GM18508 (cell line): ENCODE data around the gene LRRIQ4.

Experiments used
- ATAC-seq: cut with Tn5 transposase; IDR thresholded peaks from one replicate; pipeline ENCODE4 v1.9.1; 2021; ENCODE audit warnings: moderate number of reproducible peaks; ENCODE audit not compliant: insufficient read depth, unreplicated experiment

Gene LRRIQ4

DNA sequence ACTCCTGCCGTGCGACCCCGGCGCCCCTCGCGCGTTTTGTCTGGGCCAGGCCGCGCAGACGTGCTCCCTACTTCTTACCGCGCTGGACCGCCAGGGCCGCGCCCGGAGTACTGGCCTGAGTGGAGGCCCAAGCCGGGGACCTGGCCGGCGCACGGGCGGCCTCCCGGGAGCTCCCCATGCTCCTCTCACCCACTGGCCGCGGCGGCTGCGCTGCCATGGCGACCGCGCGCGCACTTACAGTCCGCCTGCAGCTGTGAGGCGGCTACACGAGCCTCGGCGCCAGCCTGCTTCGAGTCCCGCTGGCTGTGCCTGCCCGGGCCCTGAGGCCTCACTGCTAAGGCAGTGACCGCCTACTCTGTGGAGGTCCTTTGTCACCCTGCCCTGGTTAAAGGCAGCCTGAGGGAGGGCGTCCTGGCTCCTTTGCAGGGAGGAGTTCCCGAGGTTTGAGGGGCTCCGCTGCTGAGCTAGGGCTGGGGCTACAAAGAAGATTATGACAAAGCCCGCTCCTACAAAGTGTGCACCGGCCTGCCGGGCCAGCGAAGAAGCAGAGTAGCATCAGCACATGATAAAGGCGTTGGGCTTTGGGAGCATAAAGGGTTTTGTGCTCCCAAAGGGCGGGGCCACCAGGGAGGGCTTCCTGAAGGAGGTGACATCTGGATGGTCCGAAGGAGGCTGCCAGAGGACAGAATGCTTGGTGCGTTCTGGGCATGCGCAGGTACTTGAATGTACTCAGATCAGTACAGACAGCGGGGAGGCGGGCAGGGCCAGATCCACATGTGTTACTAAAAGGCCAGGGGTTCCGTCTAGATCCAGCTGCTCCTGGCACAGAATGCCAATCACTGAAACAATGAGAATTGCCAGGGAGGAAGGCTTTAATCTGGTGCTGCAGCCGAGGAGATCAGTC lies at the start of gene LRRIQ4, which contains the start of gene LRRC34:
TSS of gene LRRIQ4 (plus strand) at position 539 of the 904 bp plus-strand sequence. CDS start 9,052 bp downstream, outside the sequence.
TSS of gene LRRC34 (minus strand) at position 573 of the 904 bp plus-strand sequence. CDS start at position 217, 356 bp downstream.
- ATAC-seq: peak; percentile 37

DNA sequence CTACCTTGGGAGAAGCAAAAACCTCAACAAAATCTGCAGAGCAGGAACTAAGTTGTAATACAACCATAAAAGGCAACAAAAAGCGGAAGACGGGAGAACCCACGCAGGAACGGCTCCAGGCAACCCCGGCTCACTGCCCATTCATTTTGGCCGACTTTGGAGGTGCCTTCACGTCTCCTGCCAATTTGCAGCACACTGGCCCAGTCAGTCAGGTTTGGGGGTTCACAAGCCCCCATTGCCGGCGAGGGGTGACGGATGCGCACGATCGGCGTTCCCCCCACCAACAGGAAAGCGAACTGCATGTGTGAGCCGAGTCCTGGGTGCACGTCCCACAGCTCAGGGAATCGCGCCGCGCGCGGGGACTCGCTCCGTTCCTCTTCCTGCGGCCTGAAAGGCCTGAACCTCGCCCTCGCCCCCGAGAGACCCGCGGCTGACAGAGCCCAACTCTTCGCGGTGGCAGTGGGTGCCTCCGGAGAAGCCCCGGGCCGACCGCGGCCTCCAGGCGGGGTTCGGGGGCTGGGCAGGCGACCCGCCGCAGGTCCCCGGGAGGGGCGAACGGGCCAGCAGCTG lies 48.3 kb upstream of the LRRIQ4 start:
- ATAC-seq: peak; percentile 1

DNA sequence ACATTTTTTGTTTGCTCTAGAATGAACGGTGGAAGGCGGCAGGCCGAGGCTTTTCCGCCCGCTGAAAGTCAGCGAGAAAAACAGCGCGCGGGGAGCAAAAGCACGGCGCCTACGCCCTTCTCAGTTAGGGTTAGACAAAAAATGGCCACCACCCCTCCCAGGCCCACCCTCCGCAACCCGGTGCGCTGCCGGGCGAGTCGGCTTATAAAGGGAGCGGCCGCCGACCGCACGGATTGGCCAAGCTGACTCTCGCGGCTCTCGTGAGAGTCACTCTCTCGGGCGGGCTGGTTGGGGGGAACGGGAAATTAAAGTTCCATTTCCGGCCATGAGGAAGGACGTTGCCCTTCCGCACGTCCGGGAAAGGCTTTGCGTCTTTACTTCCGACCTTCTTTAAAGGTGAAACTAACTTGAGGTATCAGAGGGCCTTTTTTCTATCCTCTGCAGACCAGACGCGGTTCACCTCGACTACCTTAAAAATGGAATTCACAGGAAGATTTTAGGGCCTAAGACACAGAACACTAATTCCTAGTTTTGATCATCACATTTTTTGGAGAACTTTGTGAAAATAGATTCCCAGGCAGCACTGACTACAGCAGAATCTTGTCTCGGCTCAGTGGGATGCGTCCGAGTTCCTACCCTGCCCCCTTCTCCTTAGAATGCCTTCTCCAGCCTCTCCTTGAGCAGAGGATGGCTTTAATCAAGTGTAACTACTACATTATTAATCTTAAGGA lies 47.6 kb upstream of the LRRIQ4 start, which contains the start of gene TERC:
TSS of gene TERC (minus strand) at position 179 of the 731 bp plus-strand sequence.
- peak; percentile 53 for ATAC-seq

DNA sequence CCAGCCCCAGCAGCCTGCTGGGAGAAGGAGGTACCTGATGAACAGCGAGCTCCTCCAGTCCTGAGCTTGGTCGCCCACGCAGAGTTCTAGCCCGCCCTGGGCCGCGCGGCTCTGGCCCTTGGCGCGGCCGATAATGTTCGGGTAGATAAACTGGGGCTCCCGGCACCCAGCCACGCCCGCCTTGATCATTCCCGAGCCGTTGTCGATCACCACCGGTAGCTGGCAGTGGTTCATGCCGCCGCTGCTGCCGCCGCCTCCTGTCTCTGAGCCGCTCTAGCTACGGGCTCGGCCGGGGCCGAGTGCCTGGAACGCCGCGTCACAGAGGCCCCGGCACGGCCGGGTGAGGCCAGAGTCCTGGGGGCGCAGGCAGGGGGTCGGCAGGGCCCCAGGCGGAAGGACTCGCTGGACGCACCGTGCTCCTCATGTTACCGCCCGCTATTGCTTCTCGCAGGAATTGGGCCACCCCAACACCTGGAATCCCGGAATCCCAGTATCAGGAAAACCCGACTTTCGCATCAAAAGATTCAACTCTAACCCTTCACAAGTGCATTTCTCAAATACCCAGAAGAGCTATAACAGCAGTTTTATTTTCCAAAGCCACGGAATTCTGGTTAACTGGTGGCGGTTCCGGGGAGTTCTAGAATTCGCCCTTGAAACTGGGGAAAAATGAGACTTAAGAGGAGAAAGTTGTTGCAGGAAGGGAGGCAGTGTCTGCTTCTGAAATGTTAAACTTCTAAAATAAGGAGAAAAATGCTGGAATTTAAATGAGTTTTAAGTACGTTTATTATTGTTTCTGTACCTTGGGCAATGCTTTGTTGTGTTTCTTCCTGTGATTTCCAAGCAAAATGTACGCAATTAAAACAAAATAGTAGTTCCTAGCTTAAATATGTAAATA lies 43.1 kb upstream of the LRRIQ4 start, which contains the start of gene ACTRT3:
TSS of gene ACTRT3 (minus strand) at position 275 of the 895 bp plus-strand sequence. CDS start at position 234, 41 bp downstream.
- ATAC-seq: no peak

DNA sequence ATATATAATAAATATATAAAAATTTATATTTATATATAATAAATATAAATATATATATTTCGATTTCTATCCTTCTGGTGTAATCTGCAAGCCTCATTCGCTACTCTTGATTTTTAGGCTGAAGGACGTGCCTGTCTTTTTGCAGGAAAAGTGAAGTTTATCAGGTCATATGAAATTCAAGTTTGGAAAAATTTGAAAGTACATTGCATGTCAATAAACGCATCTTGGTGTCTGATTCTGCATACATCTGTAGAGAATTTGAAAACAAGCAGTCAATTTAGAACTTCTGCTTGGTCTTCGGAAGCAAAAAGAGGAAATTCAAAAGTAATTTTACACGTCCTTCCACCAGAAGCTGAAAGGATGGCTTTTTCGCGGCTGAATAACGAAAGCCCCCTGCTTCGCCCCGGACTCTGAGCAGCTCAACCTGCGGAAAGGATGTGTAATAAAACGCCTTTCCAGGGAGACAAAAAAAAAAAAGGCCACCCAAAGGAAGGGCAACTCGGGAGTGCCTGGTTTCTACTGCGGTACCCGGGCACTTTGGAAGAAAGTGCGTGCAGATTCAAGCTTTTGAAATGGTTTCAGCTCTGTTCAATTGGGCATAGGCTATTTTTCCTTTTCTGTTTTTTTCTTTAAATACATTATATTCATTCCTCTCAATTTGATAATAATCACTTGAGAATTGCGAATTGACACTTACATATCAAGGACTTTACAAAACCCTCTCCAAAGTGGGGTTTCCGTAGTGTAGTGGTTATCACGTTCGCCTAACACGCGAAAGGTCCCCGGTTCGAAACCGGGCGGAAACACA lies 41.0 kb upstream of the LRRIQ4 start:
- ATAC-seq: no peak

DNA sequence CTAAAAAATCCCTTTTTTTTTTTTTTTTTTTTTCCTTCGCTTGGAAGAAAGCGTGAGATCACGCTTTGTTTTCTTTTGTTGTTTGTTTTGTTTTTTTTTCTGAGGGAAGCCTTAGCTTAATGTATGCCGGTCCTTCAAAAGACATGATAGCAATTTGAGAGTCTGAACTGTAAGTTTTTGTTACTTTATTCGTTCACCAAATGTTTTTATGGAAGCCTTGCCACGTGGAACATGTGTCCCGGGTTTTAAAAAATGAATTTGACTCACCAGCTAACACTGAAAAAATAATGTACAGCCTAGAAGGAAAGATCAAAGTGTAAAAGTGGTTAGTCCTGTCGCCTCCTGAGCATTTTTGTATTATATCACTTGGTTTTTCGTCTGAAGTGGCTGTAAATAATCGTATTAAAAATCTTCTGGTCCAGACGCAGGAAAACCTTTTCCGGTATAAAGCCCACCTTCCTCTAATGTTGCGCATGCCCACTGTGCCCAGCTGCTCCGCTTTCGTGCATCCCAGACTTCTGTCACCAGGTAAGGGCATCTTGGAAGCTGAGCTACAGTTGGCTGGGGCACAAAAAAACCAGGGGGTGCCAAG lies 40.3 kb upstream of the LRRIQ4 start:
- ATAC-seq: peak; percentile 3

DNA sequence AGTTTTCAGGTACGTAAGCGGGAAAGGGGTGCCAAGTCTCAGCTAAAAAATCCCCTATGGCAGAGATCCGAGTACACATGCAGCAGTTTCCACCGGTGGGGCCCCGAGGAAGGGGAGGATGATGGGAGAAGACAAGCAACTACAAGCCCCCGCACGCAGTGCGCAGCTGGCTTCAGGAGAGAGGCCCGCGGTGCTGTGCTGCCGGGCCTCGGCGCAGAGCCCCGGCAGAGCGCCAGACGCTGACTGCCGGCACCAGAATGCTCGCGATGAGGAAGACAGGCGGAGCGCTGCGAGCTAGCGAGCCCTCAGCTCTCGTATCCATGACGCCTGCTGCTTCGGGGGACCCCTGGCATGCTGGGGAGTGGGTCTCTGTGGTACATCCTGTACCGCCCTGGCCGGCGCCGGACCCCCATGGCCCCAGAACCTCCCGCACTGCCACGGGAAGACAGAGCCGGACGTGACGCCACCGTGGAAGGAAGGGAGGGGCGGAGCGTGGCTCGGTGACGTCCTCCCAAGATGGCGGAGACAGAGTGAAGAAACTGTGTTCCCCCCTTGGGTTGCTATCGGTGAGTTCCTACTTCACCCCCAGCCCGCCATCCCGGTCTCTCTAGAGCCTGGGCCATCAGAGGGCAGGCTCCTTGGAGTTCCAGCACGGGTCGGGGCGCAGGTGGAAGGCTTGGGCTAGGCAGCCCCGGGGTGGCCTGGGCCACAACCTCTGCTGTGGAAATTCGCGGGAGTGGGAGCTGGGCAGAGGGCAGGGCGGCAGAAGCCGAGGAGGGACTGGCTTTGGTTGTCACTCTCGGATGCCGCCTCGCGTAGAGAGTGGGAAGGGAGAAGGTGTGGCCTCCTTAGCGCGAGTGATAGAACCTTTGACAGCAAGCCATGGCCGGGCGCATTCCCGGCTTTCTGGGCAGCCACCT lies 39.5 kb upstream of the LRRIQ4 start, which contains the start of gene MYNN:
TSS of gene MYNN (plus strand) at position 500 of the 920 bp plus-strand sequence. CDS start 900 bp downstream, outside the sequence.
- peak; percentile 63 for ATAC-seq

DNA sequence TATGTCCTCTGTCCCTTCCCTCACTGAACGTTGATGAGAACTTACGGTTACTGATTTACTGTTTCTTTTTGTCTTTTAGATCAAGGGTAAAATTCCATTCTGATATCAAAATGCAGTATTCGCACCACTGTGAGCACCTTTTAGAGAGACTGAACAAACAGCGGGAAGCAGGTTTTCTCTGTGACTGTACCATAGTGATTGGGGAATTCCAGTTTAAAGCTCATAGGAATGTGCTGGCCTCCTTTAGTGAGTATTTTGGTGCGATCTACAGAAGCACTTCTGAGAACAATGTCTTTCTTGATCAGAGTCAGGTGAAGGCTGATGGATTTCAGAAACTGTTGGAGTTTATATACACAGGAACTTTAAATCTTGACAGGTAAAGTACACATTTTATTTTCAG lies 38.5 kb upstream of the LRRIQ4 start:
- no peak for ATAC-seq

DNA sequence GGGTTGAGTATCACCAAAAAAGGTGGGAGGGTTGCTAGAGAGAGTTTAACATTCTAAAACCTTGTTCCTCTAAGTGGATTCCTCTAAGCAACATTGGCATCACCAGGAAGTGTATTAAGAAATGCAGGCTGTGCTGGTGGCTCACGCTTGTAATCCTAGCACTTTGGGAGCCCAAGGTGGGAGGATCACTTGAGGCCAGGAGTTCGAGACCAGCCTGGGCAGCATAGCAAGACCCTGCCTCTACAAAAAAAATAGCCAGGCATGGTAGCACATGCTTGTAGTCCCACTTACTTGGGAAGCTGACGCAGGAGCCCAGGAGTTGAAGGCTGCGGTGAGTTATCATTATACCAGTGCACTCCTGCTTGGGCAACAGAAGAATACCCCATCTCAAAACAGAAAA lies 34.8 kb upstream of the LRRIQ4 start:
- ATAC-seq: no peak

DNA sequence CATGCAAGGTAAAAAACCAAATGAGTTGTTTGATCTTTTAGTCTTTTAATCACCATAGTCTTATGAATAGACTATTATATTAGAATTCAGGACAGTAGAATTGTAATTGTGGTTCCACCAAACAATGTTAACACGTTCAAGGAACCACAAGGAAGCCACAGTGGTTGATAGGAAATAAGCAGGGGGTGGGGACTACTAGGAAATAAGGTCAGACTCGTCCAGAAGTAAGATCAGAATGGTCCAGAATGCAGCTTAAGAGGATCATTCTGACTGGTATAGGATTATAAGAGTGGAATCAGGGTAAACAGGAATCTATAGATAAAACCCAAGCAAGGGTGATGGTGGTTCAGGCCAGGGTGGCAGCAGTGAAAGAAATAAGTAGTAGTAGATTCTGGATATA lies 31.9 kb upstream of the LRRIQ4 start:
- no peak for ATAC-seq

DNA sequence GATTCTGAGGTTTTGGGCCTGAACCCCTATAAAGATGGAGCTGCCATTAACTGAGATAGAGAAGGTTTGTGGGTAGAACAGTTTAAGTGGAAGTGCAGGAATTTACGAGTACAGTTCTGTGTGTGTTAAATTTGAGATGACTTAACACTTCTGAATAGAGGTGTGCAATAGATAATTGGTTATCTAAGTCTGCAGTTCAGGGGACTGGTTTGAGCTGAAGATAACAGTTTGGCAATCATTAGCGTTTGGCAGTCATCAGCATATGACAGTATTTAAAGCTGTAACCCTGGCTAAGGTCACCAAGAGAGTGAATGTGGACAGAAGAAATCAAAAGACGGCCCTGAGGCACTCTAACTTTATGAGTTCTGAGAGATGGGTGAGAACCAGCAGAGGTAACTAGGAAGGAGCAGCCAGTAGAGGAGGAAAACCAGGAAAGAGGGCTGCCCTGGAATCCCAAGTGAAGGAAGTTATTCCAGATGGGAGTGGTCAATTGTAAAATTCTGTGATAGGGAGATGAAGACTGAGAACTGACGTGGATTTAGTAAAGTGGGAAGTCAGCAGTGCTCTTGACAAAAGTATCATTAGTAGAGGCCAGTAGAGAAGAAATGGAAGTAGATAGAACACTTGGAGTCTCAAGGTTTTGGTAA lies 31.3 kb upstream of the LRRIQ4 start:
- ATAC-seq: no peak

DNA sequence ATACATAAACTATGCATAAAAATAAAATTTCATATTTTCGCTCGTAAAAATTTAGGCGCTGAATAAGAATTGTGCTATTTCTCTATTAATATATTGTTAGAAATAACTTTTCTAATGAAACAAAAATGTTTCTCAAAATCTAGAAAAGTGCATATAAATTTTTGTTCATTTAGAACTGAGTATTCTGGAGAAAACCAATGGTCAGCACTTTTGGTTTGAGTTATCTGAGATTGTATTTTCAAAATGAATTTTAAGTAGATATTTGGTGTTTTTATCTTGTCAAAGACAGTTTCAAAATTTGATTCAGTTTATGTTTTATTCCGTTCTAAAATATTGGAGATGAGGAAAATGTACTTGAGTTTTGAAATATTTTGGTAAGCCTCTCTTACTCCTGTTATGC lies 25.6 kb upstream of the LRRIQ4 start:
- ATAC-seq: no peak

DNA sequence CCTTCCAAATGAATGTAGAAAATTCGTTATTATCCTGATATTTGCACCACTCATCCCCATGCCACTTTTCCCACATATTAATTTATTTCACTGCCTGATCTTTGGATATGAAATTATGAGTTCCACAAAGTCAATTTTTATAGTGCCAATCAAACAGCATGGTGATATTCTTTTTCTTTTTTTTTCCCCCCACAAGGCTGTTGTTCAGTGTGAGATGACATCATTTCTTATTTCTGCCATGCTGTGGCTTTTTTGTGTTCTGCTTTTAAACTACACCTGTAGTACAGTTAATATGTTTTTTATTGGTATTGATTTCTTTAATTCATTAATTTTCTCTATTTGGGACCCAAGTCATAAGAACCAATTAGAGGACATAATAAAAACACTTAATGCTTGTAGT lies 24.9 kb upstream of the LRRIQ4 start:
- no peak for ATAC-seq

DNA sequence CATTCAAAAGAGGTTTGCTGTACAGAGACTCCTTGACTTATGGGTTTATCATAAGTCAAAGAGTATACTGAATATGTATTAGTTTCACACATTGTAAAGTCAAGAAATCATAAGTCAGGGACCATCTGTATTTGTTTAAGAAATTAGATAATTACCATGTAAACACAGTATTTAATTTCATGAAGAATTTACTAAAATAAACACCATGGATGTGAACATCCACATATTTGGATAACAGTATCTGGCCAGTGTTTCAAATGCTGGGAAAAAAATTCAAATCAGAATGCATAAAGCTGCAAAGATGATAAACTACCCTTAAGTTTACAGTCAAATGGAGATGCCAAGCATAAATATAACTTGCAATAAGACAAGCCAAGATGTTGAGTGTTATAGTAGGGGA lies 22.5 kb upstream of the LRRIQ4 start:
- ATAC-seq: no peak

DNA sequence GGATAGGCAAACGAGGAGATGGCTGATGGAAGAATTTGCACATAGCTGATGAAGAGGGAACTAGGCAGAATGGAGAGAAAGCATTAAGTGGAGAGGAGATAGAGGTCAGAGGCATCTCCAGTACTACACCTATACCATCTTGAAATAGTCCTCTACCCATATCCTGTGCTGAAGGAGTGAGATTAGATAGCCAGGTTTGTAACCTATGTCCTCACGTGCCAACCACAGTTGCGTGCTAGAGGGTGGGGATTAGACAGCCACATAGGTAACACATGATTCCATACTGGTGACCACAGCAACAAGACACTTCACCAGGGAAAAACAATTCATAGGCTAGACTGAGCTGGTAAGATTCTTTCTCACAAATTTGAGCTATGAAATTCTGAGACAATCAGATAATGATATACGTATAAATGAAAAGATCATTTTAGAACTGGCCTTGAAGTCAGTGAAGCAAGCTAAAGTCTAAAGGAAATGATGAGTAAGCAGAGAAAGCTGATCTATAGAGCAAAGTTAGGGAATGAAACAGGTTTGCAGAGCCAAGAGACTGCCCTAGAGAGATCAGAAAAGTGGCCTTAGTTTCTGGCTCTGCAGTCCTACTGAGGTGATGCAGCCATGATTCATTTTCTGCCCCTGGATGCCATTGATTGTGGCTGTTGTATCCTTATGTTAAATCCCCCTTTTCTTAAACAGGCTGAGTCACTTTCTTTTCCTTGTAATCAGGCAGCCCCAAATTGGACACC lies 21.8 kb upstream of the LRRIQ4 start:
- ATAC-seq: no peak

DNA sequence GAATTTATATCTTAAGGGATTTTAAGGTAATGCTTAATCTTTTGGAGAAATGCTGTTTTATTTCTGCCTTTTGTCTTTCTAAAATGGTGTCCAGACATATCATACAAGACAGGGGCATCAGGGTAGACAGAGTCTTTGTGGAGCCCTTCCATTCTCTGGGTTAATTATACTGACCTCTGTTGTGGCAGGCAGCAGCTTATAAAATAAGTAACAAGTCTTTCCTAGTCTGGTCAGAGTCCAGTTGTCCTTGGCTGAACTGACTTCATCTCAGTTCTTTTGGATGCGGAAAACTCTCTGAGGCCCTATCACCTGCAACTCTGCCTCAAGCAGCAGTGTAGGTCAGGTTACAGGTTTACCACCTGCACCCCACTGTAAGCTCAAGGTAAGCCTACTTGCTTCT lies 20.3 kb upstream of the LRRIQ4 start:
- ATAC-seq: no peak
